ENCODE results near the gene IYD.

Gene IYD

GRCh38 chr6:150349546-150349945, 19.3 kb upstream of the IYD start:
- no peak for DNase-seq (ENCODE audit: low spot score)
- TF ChIP-seq, protein P1, sequence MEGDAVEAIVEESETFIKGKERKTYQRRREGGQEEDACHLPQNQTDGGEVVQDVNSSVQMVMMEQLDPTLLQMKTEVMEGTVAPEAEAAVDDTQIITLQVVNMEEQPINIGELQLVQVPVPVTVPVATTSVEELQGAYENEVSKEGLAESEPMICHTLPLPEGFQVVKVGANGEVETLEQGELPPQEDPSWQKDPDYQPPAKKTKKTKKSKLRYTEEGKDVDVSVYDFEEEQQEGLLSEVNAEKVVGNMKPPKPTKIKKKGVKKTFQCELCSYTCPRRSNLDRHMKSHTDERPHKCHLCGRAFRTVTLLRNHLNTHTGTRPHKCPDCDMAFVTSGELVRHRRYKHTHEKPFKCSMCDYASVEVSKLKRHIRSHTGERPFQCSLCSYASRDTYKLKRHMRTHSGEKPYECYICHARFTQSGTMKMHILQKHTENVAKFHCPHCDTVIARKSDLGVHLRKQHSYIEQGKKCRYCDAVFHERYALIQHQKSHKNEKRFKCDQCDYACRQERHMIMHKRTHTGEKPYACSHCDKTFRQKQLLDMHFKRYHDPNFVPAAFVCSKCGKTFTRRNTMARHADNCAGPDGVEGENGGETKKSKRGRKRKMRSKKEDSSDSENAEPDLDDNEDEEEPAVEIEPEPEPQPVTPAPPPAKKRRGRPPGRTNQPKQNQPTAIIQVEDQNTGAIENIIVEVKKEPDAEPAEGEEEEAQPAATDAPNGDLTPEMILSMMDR (IDR thresholded peaks at IDR 0.05; ENCODE audit: extremely low read depth, missing control alignments), result no peak

GRCh38 chr6:150352321-150353296, 16.2 kb upstream of the IYD start:
- TF ChIP-seq, protein P1 (IDR thresholded peaks at IDR 0.05; ENCODE audit: extremely low read depth, missing control alignments), result no peak
- DNase-seq (ENCODE audit: low spot score), result no peak

DNA sequence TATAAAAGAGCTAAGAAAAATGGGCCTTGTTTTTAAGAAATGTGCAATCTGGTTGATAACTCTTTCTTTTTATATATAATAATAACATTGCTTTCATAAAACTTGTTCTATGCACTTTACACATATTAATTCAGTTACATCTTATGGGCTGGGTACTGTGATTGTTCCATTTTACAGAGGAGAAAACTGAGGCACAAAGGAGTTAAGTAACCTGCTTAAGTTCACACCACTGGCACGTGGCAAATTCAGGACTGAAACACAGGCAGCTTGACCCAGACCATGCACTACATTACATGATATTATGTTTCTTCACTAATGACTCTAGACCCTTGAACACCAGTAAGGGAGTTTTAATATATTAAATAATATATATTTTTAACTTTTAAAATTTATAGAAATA, 15.4 kb upstream of the IYD start:
- TF ChIP-seq, protein P1 (IDR thresholded peaks at IDR 0.05; ENCODE audit: extremely low read depth, missing control alignments), result no peak
- DNase-seq (ENCODE audit: low spot score), result no peak

- DNase-seq (ENCODE audit: low spot score), result no peak
- TF ChIP-seq, protein P1 (IDR thresholded peaks at IDR 0.05; ENCODE audit: extremely low read depth, missing control alignments), result no peak
Measured at GRCh38 chr6:150354754-150355571, 13.8 kb upstream of the IYD start.

- TF ChIP-seq, protein P1 (IDR thresholded peaks at IDR 0.05; ENCODE audit: extremely low read depth, missing control alignments), result no peak
- no peak for DNase-seq (ENCODE audit: low spot score)
Measured at GRCh38 chr6:150355932-150356331, 12.9 kb upstream of the IYD start.

DNA sequence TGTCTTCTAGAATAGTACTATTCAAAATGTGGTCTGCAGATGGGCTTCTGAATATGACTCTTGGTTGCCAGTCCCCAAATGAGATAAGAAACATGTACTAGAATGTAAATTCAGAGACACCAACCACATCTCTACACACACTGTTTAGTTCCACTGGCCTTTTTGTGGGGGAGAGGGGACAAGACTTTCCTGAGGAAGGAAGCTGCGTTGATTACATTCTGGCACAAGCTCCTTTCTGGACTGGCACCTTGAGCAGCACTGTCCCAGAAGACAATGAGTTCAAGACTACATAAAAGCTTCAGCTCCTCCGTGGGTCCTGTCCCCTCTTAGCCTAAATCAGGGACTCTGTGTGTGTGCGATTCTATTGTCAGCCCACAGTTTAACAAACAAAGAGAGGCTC, 6.9 kb upstream of the IYD start:
- DNase-seq (ENCODE audit: low spot score), result no peak

More for the DNA sequence above, 6.9 kb upstream of the IYD start:
- TF ChIP-seq, protein P1 (IDR thresholded peaks at IDR 0.05; ENCODE audit: extremely low read depth, missing control alignments), result no peak
